ENCODE data around the gene NUP62CL.
"Not testable (repeated sequence)": the region's sequence is repeated elsewhere in the genome, so short reads cannot be mapped to it uniquely, and the experiment has no call there.

NUP62CL gene, protein sequence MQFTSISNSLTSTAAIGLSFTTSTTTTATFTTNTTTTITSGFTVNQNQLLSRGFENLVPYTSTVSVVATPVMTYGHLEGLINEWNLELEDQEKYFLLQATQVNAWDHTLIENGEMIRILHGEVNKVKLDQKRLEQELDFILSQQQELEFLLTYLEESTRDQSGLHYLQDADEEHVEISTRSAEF

DNA sequence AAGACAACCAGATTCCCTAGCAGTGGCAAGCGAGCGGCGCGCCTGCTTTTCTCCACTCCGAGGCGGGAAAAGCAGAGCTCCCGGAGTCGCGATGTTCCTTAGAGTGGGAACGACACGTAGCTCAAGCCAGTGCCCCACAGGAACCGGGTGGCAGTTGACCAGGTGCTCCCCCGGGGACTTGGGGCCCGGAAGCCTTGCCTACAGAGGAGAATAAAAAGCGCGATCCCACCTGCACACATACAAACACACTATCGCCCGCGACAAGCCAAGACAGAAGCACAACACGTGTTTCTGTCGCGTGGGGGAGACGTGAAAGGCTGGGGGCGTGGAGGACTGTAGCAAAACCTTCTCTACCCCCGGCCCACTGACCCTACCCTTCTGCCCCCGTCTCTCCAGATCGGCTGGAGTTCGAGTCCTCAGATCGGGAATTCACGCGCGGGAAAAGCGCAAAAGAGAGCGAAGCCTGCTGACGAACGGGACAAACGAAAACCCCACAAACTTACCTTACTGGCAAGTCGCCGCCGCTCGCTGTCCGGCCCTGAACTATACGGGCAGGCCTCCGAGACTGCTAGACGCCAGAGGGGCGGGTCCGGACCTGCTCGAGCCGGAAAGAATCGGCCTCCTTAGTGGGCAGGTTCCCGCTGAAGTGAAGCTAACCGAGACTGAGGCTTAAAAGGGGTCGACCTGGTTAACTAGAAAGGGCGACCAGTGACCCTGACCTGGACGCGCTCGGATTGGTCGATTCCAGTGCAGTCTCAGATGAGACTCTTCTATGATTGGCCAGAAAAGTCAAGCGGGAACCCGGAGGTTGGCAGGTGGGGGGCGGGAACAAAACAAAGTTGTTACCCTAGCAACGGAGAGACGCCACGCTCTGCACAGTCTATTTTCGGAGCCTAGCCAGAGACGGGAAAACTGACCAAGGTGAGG, at the start of gene NUP62CL, which contains the start of gene DNAAF6:
Gene NUP62CL, minus strand, starts transcription at position 664 of the 927 bp plus-strand sequence. CDS start 31,287 bp downstream, outside the sequence.
Gene DNAAF6, plus strand, starts transcription at position 842 of the 927 bp plus-strand sequence. CDS start 6,265 bp downstream, outside the sequence.
- DNase-seq (ENCODE audit: low spot score) = peak; percentile 64

DNA sequence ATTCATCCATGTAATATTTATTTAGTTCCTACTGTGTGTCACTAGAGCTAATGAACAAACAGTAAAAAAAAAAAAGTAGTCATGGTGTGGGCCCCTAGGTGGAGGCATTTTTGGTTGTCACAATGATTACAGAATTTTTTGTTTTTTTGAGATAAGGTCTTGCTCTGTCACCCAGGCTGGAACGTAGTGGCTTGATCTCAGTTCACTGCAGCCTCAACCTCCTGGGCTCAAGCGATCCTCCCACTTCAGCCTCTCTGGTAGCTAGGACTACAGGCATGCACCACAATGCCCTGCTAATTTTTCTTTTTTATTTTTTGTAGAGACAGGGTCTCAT, 22.2 kb upstream of the NUP62CL start:
- DNase-seq (ENCODE audit: low spot score) = no peak

DNA sequence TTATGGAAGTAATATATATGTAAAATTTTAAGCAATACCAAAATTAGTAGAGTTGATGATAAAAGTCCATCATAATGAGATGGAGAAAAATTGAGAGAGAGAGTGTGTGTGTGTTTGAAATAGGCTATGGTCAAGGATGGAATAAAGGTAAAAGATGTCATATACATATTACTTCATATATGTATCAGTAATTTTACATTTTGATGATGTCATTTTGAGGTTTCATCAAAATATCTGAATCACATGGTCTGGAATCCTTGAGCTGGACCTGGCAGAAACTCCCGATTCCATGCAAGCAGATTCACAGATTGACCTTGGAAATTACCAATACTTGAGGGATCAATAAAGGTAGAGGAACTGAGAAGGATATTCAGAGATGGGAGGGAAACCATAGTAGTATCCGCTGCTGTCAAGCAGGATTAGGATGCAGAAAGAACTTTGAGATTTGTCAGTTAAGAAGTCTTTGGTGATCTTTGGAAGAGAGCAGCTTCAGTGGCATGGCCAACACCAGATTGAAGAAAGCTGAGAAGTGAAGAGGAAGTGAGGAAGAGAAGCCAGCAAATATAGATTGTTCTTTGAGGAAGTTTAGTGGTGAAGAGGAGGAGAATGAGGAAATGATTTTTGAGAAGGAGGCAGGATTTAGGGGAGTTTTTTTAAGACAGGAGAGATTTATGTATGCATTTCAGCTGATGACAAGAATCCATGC, 21.7 kb upstream of the NUP62CL start:
- DNase-seq (ENCODE audit: low spot score) = no peak

DNA sequence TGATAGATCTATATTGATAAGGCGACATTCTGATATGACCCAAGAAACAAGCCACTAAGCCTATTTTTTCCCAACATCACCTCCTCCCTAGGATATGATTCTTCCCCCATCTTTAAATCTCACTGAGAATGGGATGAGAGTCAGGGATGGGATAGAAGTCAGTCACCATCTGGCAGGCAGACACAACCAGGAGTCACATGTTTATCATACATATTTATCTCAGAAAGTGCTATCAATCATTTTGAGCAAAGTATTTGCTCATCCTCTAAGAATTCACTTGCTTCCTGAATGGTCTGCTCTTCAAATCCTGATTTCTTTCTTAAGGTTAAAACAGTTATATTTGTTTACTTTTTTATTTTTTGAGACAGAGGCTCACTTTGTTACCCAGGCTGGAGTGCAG, 20.5 kb upstream of the NUP62CL start:
- DNase-seq (ENCODE audit: low spot score) = no peak

DNA sequence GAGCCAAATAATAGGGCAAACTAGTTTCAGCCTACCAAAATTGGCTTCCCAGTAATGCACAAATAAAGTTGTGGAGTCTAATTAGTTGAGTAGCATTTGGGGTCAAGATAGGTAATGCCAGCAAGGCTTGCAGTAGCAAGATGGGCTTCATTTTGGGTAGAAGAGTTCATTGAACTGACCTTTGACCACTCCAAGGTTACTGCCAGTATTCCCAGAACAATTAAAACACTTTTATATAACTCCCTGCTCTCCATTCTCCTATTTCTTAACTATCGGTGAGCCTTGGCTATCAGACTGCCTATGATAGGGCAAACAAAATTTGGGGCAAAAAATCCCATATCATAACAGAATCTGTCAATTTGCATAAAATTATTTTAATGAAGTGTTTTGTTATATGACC, 7.2 kb upstream of the NUP62CL start:
- DNase-seq (ENCODE audit: low spot score) = no peak

DNA sequence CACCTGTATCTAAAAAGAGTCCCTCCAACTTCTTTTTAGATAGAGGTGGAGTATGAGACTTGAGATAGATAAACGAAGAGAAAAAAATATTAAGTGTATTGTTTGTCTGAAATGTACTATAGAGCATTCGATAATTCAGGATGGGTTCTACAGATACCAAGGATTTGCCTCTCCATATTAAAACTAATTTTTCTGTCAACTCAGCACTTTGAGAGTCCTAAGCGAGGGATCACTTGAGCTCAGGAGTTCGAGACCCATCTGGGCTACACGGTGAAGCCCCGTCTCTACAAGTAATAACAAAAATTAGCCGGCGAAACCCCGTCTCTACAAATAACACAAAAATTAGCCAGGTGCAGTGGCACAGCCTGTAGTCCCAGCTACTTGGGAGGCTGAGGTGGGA, 1.7 kb upstream of the NUP62CL start:
- no peak for DNase-seq (ENCODE audit: low spot score)

DNA sequence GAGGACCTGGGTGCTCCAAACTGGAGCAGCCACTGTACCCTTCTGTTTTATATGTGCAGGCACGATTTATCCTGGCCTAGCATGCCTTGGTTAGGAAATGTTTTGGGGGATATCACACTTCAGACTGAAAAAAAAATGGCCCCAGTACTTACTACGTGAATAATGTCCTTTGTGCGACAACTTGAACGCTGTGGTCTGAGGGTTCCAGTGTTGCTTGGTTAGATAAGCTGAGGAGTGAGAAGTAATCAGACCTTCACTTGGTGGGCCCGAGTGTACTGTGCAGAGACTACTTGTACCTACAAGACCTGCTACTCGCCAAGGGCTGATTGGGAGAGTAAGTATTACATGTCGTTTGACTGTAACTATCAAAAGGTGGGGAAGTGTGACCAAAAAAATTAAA, 856 bp upstream of the NUP62CL start:
- DNase-seq (ENCODE audit: low spot score) = no peak

DNA sequence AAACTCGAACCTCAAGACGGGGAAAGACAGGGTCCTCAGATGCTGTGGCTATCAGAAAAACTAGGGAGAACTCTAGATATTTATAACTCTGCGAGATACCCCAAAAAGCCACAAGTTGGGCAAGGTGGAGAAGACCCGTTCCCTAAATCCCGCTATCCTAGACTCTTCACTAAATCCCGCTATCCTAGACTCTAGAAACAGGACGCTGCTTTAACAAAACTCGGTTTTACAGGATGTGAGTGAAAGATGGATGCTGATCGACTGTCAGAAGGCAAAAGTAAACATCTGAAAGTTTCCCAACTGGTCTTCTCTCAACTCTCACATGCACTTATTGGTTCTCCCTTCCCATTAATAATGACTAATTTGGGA, 448 bp upstream of the NUP62CL start:
- no peak for DNase-seq (ENCODE audit: low spot score)

DNA sequence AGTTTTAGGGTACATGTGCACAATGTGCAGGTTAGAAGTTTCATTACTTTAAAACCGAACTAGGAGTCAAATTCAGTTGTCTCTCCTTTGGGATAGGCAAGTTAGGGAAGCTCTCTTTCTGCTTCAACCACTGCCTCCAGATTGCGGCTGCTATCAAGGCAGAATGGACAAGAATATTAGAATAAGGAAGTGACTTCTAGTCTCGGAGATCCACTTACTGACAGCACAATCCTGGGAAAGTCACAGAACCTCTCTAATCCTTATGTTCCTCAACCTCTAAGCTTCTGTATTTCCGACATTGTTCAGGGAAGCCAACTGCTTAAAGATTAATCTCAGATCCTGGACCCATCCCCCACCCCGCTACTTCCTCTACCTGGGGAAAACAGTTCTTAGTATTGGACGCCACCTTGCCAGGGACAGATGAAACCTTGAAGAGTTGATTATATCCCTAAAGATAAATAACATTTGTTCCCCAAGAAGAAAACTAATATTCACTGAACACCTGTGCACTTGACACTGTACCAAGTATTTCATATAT, 2.1 kb downstream of the NUP62CL start:
- no peak for DNase-seq (ENCODE audit: low spot score)

DNA sequence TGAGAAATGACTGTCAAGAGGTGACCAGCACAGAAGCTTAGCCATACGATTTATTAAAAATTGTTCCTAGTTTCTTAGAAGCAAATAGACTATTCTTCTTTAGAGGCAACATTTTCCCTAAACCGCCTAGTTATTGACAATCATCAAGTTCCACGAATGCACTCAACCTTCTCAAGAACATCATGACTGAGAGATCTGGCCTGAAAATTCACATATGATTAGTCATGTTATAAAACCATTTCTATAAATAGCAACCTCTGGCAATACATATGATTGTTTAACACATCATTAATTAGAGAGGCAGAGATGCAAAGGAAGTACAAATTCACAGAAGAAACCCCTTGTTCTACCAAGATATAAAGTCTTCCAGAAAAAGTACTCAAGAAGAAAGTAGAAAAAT, 6.7 kb downstream of the NUP62CL start:
- DNase-seq (ENCODE audit: low spot score) = no peak

DNA sequence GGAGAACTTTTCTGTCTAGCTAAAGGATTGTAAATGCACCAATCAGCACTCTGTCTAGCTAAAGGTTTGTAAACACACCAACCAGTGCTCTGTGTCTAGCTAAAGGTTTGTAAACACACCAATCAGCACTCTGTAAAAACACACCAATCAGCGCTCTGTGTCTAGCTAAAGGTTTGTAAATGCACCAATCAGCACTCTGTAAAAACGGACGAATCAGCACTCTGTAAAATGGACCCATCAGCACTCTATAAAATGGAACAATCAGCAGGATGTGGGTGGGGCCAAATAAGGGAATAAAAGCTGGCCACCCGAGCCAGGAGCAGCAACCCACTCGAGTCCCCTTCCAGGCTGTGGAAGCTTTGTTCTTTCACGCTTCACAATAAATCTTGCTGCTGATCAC, 8.2 kb downstream of the NUP62CL start:
- not testable (repeated sequence) for DNase-seq (ENCODE audit: low spot score)

DNA sequence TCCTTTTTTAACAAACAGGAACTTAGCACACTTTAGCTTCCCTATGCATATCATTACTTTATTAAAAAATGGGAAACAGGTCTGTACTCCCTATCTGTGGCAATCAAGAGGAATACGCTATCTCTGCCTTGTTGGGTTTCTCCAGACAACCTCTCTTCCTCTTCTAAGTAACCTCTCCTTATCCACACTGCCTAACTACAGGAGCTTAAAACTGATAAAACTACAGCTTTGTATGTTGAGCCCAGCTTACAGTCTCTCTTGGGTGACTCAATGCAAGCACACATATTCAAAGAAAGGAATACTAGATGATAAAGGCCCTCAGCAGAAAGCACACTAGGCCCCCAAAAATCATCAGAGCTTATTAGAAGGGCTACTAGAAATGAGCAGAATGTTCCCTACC, 8.9 kb downstream of the NUP62CL start:
- no peak for DNase-seq (ENCODE audit: low spot score)

DNA sequence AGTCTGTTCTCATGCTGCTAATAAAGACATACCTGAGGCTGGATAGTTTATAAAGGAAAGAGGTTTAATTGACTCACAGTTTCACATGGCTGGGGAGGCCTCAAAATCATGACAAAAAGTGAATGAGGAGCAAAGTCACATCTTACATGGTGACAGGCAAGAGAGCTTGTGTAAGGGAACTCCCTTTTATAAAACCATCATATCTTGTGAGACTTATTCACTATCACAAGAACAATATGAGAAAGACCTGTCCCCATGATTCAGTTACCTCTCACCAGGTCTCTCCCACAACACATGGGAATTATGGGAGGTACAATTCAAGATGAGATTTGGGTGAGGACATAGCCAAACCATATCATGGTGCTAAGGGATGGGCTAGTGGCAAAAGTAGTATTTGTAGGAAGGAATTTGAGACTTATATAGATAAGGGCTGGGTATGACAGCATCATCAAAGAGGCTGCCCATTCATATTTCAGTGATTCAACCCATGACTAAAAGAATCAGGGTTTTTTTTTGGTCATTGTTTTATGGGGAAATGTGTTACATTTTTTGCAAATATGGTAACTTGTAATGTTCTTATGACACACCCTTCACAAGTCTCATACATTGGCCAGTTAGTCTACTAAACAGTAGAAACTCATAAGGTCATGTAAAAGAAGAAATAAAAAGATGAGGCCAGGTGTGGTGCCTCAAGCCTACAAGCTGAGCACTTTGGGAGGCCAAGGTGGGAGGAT, 34.7 kb downstream of the NUP62CL start:
- no peak for DNase-seq (ENCODE audit: low spot score)

DNA sequence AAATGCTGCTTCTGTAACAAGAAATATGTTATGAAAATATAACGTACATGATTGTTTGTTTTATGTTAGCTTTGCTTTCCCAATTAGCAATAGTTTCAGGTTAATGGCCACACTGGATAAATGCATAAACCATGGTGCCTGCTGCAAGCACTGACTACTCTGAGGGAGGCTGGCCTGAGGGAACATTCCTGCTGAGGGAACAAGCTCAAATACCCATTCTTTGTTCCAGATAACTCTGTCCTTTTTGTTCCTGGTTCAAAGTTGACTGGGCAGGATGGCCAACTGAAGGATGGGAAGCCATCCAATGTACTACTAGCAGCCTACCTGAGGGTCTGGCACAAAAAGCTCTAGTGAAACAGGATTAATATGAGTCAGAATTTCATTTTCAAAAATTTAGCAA, 37.5 kb downstream of the NUP62CL start:
- no peak for DNase-seq (ENCODE audit: low spot score)

DNA sequence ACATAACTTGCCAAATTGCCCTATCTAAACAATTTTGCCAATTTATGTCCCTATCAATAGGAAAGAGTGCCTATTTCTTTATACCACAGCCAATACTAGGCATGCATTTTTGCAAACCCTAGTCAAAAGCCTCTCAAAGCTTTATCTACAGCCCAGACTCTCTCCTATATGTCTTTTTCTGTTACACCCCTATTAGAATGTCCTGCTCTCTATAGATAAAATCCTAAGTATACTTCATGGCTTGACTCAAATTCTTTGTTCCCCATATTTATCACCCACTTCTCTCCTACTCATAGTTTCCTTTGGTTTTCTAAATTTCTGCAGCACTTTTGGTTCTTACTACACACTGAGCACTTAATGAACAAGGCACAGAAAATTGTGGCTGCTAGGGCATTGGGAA, 38.0 kb downstream of the NUP62CL start:
- DNase-seq (ENCODE audit: low spot score) = peak; percentile 6

DNA sequence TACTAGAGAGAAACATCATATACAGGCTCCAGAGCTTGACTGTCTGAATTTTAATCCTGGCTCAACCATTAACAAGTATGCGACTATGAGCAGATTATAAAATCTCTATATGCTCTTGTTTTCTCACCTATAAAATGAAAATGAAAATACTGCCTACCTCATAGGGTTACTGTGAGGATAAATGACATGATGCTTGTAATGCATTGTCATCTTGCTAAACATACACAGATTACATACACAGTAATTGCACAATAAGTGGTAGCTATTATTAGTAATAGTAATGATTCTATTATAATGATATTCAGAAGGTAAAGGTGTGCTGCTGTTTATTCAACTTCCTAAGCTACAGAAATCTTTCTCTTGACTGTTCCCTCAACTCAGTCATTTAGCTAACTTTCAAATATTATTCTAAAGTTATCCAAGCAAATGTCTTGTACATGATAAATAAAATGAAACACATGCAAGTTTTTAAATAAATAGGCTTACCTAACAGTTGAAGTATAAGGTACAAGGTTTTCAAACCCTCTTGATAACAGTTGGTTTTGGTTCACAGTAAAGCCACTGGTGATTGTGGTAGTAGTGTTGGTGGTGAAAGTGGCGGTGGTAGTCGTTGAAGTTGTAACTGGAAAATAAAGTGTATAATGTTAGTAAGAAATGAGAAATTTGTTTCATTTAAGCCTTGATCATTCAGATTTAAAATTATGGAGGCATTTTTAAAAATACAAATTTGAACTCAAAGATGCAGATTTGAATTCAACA, 38.9 kb downstream of the NUP62CL start:
- DNase-seq (ENCODE audit: low spot score) = no peak

DNA sequence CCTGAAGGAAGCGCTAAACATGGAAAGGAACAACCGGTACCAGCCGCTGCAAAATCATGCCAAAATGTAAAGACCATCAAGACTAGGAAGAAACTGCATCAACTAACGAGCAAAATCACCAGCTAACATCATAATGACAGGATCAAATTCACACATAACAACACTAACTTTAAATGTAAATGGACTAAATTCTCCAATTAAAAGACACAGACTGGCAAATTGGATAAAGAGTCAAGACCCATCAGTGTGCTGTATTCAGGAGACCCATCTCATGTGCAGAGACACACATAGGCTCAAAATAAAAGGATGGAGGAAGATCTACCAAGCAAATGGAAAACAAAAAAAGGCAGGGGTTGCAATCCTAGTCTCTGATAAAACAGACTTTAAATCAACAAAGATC, 48.6 kb downstream of the NUP62CL start:
- not testable (repeated sequence) for DNase-seq (ENCODE audit: low spot score)

DNA sequence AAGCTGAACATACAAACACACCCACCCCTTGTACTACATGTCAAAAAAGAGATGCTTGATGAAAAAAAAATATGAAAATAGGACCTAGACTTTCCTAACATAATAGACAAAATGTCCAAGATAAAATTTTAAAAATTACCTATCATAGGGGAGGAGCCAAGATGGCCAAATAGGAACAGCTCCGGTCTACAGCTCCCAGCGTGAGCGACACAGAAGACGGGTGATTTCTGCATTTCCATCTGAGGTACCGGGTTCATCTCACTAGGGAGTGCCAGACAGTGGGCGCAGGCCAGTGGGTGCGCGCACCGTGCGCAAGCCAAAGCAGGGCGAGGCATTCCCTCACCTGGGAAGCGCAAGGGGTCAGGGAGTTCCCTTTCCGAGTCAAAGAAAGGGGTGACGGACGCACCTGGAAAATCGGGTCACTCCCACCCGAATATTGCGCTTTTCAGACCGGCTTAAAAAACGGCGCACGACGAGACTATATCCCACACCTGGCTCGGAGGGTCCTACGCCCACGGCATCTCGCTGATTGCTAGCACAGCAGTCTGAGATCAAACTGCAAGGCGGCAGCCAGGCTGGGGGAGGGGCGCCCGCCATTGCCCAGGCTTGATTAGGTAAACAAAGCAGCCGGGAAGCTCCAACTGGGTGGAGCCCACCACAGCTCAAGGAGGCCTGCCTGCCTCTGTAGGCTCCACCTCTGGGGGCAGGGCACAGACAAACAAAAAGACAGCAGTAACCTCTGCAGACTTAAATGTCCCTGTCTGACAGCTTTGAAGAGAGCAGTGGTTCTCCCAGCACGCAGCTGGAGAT, 50.4 kb downstream of the NUP62CL start:
- not testable (repeated sequence) for DNase-seq (ENCODE audit: low spot score)

DNA sequence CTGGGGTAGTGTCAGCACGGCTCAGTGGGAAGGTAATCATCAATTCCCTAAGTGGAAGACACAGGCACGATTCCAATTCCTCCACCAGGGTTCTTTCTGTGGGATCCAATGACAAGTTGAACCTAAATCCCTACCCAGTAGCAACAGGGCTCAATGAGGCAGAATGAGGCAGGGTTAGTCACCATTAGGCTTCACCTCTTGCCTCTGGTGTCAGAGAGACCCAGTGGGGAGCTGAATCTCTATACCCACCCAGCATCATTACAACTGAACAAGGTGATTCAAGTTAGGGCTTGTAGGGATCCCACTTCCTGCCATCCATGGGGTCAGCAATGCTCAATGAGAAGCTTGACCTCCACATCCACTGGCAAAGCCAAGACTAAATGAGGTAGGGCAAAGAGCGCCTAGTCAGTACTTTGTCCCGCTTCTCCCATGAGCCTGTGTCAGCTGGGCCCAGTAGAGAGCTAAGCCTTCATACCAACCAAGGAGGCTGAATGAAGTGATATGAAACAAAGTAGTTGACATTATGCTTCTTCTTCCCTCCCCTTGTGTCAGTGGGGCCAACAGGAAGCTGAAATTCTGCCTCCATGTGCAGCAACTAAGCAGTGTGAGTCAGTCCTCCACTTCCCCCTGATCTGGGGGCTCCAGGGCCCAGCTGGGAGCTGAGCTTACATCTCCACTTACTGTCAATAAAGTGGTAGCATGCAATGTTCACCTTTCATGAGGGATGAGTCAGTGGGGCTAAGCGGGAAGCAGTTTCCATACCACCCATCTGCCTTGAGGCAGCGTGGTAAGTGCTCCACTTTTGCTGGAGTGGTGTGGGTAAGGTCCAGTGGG, 51.2 kb downstream of the NUP62CL start:
- no peak for DNase-seq (ENCODE audit: low spot score)

Data from hematopoietic multipotent progenitor cell treated with erythropoietin and hydrocortisone succinate and interleukin-3 and kit ligand, for 17 days (in vitro differentiated cells).